GDM1 (cell line): ENCODE data around the gene NPAS2.

Experiments
- DNase-seq: peaks from one replicate; lab custom pipeline; 2025; lab: John Stamatoyannopoulos, UW

NPAS2 gene

GRCh38 chr2:100819370-100820272 is at the start of gene NPAS2:
Gene NPAS2 (plus strand): TSS chr2:100820139. CDS start chr2:100904755, 84,616 bp downstream.
- DNase-seq = no peak

GRCh38 chr2:100771125-100771524 is 48.8 kb upstream of the NPAS2 start:
- no peak for DNase-seq

- DNase-seq = no peak
Measured at GRCh38 chr2:100773538-100773937, 46.4 kb upstream of the NPAS2 start.

- DNase-seq = no peak
Measured at GRCh38 chr2:100776445-100776844, 43.5 kb upstream of the NPAS2 start.

GRCh38 chr2:100778637-100779450 is 41.1 kb upstream of the NPAS2 start:
- DNase-seq = no peak

GRCh38 chr2:100779908-100780202 is 40.1 kb upstream of the NPAS2 start:
- DNase-seq = no peak

GRCh38 chr2:100780203-100781008 is 39.5 kb upstream of the NPAS2 start:
- DNase-seq = no peak

- DNase-seq = no peak
Measured at GRCh38 chr2:100781009-100781325, 39.0 kb upstream of the NPAS2 start.

GRCh38 chr2:100781523-100782379 is 38.2 kb upstream of the NPAS2 start:
- DNase-seq = no peak

- no peak for DNase-seq
Measured at GRCh38 chr2:100782380-100782878, 37.5 kb upstream of the NPAS2 start.

GRCh38 chr2:100783987-100784386 is 36.0 kb upstream of the NPAS2 start:
- no peak for DNase-seq

GRCh38 chr2:100784681-100785080 is 35.3 kb upstream of the NPAS2 start:
- DNase-seq = no peak

GRCh38 chr2:100785626-100786296 is 34.2 kb upstream of the NPAS2 start:
- DNase-seq = no peak

- no peak for DNase-seq
Measured at GRCh38 chr2:100786297-100786658, 33.7 kb upstream of the NPAS2 start.

GRCh38 chr2:100786985-100787384 is 33.0 kb upstream of the NPAS2 start:
- DNase-seq = no peak

GRCh38 chr2:100789361-100789760 is 30.6 kb upstream of the NPAS2 start:
- DNase-seq = no peak

- no peak for DNase-seq
Measured at GRCh38 chr2:100791294-100791935, 28.5 kb upstream of the NPAS2 start.

GRCh38 chr2:100791936-100792308 is 28.0 kb upstream of the NPAS2 start:
- DNase-seq = no peak

GRCh38 chr2:100793220-100793619 is 26.7 kb upstream of the NPAS2 start:
- no peak for DNase-seq

GRCh38 chr2:100793982-100794381 is 26.0 kb upstream of the NPAS2 start:
- DNase-seq = no peak
